ENCODE data around the gene IQCB1.

IQCB1 gene

DNA sequence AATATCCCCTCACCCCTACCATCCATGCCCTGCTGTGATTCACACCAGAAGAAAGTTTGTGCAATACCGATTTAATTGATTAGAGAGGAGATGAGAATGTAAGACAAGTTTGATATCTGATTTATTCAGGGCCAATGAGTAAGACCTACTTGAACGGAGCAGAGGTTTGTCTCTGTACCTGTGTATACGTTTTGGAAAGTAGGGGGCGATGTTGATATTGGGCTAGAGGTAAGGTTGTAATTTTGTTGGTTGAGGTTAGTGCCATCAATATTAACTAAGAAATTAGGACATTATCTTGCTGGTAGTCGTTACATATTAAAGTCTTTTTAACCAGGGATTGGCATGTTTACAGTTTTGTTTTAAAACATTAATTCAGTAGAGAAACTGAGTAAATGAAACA, 20.7 kb upstream of the IQCB1 start:
- TF ChIP-seq CTCF (conservative IDR thresholded peaks at IDR 0.05; ENCODE audit: low read depth, low read length) = peak; percentile 44
- DNase-seq (ENCODE audit: low read depth) = no peak
- H3K4me3 ChIP-seq (ENCODE audit: low read length) = no peak overlapping the region

DNA sequence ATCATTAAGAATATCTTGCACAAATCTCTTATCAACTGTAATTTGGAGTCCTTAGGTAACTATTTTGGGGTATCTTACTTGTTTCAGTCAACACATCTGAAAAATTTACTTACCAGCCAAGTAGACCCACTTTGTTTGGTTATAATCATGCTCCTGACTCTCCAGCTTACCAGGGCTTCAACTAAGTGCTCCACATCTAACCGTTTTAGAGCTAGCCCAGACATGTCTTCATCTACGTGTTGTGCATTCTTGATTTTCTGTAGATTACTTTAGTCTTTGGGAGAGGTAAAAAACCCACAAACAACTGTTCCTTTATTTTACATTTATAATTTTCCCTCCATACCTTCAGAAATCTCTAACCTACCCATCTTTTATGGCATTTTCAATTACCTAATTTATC, 17.4 kb upstream of the IQCB1 start:
- TF ChIP-seq CTCF (conservative IDR thresholded peaks at IDR 0.05; ENCODE audit: low read depth, low read length) = no peak
- no peak for DNase-seq (ENCODE audit: low read depth)
- no peak overlapping the region for H3K4me3 ChIP-seq (ENCODE audit: low read length)

GRCh38 chr3:121844892-121845291, 10.0 kb upstream of the IQCB1 start:
- DNase-seq (ENCODE audit: low read depth) = no peak
- H3K4me3 ChIP-seq (ENCODE audit: low read length) = no peak overlapping the region
- no peak for TF ChIP-seq CTCF (conservative IDR thresholded peaks at IDR 0.05; ENCODE audit: low read depth, low read length)

DNA sequence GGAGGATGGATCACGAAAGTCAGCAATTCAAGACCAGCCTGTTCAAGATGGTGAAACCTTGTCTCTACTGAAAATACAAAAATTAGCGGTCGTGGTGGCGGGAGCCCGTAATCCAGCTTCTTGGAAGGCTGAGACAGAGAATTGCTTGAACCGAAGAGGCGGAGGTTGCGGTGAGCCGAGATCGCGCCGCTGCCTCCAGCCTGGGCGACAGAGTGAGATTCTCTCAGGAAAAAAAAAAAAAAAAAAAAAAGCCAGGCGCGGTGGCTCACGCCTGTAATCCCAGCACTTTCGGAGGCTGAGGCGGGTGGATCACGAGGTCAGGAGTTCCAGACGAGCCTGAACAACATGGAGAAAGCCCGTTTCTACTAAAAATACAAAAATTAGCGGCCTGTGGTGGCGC, 5.1 kb upstream of the IQCB1 start:
- no peak for TF ChIP-seq CTCF (conservative IDR thresholded peaks at IDR 0.05; ENCODE audit: low read depth, low read length)
- H3K4me3 ChIP-seq (ENCODE audit: low read length) = no peak overlapping the region
- no peak for DNase-seq (ENCODE audit: low read depth)

GRCh38 chr3:121836481-121836880, 1.6 kb upstream of the IQCB1 start:
- no peak for DNase-seq (ENCODE audit: low read depth)
- no peak overlapping the region for H3K4me3 ChIP-seq (ENCODE audit: low read length)
- no peak for TF ChIP-seq CTCF (conservative IDR thresholded peaks at IDR 0.05; ENCODE audit: low read depth, low read length)

GRCh38 chr3:121836064-121836463, 1.2 kb upstream of the IQCB1 start:
- TF ChIP-seq CTCF (conservative IDR thresholded peaks at IDR 0.05; ENCODE audit: low read depth, low read length) = no peak
- DNase-seq (ENCODE audit: low read depth) = no peak
- H3K4me3 ChIP-seq (ENCODE audit: low read length) = no peak overlapping the region

- H3K4me3 ChIP-seq (ENCODE audit: low read length) = peak overlapping the region; percentile 84
- TF ChIP-seq CTCF (conservative IDR thresholded peaks at IDR 0.05; ENCODE audit: low read depth, low read length) = no peak
These were observed 573 bp upstream of the IQCB1 start for GRCh38 chr3:121835465-121835801.

More at GRCh38 chr3:121835465-121835801, 573 bp upstream of the IQCB1 start:
- DNase-seq (ENCODE audit: low read depth) = no peak
